ENCODE results near the gene TFF1.

The TFF1 gene

DNA sequence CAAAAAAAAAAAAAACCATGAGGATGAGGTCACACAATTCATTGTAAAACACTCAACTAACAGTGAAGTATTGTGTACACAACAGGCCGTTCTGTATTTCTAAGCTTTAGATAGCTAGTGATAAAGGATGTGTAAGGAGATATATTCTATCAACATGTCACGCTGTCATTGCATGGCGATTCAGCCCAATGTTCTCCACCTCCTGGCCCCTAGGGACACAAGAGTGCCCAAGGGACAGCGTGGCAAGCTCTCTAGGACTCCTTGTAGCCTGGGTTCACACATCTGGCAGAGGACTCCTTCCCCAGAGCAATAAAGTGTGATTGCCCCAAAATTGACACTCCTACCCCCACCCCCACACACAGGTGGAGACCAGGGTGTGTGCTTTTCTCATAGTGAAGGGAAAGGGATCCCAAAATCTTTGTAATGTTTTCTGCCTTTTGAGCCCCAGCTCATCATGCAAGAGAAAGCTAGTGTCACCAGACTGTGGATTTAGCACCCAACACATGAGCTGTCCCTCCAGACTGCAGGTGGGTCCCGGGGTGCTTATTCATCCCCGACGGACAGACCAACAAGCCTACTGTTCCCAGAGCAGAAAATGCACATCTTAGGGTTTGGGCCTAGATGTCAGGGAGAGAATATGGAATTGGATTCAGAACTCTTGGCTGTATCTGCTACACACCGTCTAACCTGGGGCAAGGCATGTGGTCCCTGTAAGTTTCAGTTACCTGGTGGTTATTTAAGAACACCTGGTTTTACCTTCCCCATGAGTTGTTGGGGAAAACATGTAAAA is 18.0 kb upstream of the TFF1 start:
- Mint-ChIP-seq H3K4me1 (ENCODE audit: low read depth in 2 of 2) (peaks cover 6 to 23% of the 10 kb centered on the region in 2 donors), H3K4me3 (no peak overlapping the region), H3K27ac (peak overlapping the region in 1 of 2 donors; percentile 67), H3K9me3 (peaks cover 0 to 1% of the 10 kb centered on the region in 2 donors), H3K27me3 (no peaks in the 10 kb centered on the region), H3K36me3 (ENCODE audit: insufficient read depth) (peaks cover 7% of the 10 kb centered on the region)
- no peak for DNase-seq
- no peak for ATAC-seq (replicated peaks)

DNA sequence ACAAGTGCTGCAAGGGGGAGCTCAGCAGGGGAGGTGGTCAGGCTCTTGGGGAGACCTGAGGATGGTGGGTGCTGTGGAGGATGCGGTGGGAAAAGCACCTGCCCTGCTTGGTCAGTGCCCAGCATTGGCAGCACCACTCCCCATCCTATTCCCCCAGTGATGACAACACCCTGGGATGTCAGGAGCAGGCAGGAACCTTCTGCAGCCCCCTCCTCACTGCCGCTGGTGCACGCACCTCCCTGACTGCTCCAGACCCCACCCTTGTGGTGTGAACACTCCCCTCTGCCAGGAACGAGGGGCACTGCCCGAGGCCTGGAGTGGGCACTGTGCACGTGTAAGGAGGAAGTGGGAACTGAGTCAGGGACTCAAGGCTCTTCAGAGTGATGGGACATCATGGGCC is 17.0 kb upstream of the TFF1 start:
- Mint-ChIP-seq H3K4me3 (no peak overlapping the region), H3K36me3 (ENCODE audit: insufficient read depth) (peaks cover 7% of the 10 kb centered on the region)
- no peak for ATAC-seq (replicated peaks)

DNA sequence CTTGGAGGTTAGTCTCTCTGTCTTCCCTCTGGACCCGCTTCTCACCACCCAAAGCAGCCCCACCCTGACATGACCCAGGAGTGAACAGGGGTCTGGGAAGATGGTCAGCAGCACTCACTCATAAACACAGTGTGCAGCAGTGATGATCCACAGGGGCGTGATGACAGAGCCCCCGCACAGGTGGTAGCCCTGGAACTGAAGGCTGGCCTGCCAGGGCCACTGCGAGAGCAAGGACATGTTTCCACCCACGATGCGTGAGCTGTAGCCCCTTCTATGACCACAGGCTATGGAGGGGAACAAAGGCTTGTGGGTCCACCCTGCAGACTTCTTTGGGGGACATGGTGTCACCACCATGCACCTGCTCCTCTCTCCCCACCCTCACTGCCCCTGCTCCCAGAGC is 16.6 kb upstream of the TFF1 start:
- ATAC-seq (replicated peaks) (no peak), DNase-seq (no peak)
- no peak overlapping the region for H3K4me3 Mint-ChIP-seq
- peaks cover 7% of the 10 kb centered on the region for H3K36me3 Mint-ChIP-seq (ENCODE audit: insufficient read depth)
- H3K27ac Mint-ChIP-seq: no peak overlapping the region
- H3K9me3 Mint-ChIP-seq: peaks cover 0 to 1% of the 10 kb centered on the region in 2 donors
- no peaks in the 10 kb centered on the region for H3K27me3 Mint-ChIP-seq
- peaks cover 6 to 14% of the 10 kb centered on the region in 2 donors for H3K4me1 Mint-ChIP-seq (ENCODE audit: low read depth in 2 of 2)

More for the DNA sequence above, 17.0 kb upstream of the TFF1 start:
- Mint-ChIP-seq H3K27ac (no peak overlapping the region), H3K27me3 (no peaks in the 10 kb centered on the region), H3K4me1 (ENCODE audit: low read depth in 2 of 2) (peaks cover 6 to 16% of the 10 kb centered on the region in 2 donors), H3K9me3 (peaks cover 0 to 1% of the 10 kb centered on the region in 2 donors)
- DNase-seq: no peak

DNA sequence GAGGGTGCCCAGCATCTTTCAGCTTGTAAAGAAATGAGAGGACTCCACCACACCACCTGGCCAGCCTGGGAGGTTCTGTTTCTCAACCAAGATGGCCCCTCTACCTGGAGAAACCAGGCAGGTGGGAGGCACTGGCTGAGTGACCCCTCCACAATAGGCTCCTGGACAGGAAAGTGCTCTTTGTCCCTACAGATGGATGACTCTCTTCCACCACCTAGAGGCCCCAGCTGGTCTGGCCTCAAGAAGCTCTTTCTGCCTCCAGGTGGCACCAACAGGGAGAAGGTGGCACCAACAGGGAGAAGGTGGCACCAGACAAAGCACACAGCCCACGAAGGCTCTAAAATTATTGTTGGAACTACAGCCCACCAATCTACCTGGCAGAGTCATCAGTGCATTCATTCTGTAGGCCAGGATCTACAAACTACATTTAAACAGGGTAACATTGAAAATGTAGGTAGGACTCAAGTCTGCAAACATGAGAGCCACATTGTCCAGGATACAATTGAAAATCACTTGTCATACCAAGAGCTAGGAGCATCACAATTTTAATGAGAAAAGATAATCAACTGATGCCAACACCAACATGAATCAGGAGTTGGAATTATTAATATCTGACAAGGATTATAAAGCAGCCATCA is 15.1 kb upstream of the TFF1 start:
- Mint-ChIP-seq H3K4me3 (no peak overlapping the region), H3K36me3 (ENCODE audit: insufficient read depth) (peaks cover 7% of the 10 kb centered on the region), H3K4me1 (ENCODE audit: low read depth in 2 of 2) (peaks cover 6 to 7% of the 10 kb centered on the region in 2 donors), H3K9me3 (peaks cover 0 to 1% of the 10 kb centered on the region in 2 donors), H3K27me3 (no peaks in the 10 kb centered on the region), H3K27ac (no peak overlapping the region)
- no peak for ATAC-seq (replicated peaks)
- DNase-seq: peak in 1 of 3 experiments; percentile 15

DNA sequence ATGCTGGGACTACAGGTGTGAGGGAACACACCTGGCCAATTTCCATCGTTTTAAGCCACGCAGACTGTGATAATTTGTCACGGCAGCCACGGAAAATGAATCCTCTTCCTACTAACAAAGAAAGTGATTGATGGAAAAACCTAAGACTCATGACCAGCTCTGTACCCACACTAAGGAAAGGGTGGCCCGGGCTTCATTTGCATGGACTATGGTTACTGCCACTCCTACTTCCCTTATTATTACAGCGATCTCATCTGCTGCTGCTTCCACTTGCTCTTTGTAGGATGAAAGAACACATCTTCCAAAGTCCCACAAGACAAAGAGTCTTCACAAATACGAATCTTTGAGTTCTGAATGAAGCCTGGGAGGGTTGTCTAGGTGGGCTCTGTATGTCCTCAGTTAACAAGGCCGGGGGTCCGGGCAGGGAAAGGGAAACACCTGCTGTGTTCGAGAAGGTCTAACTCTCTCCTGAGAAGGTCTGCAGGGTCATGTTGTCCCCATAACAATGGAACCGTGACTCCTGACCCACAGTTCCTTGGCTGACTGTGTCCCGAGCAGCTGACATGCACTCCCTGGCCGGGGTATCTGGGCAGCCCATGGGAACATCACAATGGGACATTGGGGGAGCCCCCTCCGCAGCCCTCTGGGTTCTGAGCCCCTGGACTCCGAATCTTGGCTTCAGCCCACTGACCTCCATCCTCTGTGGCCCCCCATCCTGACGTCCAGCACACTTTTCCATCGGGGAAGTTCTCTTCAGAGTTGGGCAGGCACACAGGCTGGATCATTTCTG is 13.3 kb upstream of the TFF1 start:
- no peak overlapping the region for H3K4me3 Mint-ChIP-seq
- DNase-seq: no peak
- H3K27me3 Mint-ChIP-seq: no peaks in the 10 kb centered on the region
- peaks cover 7% of the 10 kb centered on the region for H3K36me3 Mint-ChIP-seq (ENCODE audit: insufficient read depth)
- H3K27ac Mint-ChIP-seq: no peak overlapping the region
- no peak for ATAC-seq (replicated peaks)
- peaks cover 0 to 1% of the 10 kb centered on the region in 2 donors for H3K9me3 Mint-ChIP-seq
- peaks cover 0 to 2% of the 10 kb centered on the region in 2 donors for H3K4me1 Mint-ChIP-seq (ENCODE audit: low read depth in 2 of 2)

DNA sequence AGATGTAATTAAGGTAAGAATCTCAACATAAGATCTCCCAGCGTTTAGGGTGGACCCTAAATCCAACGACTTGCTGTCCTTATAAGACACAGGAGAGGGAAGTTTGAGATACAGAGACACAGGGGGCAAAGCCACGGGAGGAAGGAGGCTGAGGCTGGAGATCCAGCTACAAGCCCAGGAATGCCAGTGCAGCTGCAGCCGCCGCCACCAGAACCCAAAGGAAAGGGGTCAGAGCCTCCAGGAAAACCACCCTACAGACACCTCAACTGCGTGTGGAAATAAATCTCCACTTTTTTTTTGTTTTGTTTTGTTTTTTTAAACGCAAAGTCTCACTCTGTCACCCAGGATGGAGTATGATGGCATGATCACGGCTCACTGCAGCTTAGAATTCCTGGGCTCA is 12.1 kb upstream of the TFF1 start:
- ATAC-seq (replicated peaks) (no peak), DNase-seq (no peak)
- no peak overlapping the region for H3K4me3 Mint-ChIP-seq
- peaks cover 7% of the 10 kb centered on the region for H3K36me3 Mint-ChIP-seq (ENCODE audit: insufficient read depth)
- H3K27me3 Mint-ChIP-seq: no peaks in the 10 kb centered on the region
- H3K4me1 Mint-ChIP-seq (ENCODE audit: low read depth in 2 of 2): peaks cover 0 to 2% of the 10 kb centered on the region in 2 donors
- no peak overlapping the region for H3K27ac Mint-ChIP-seq
- peaks cover 0 to 1% of the 10 kb centered on the region in 2 donors for H3K9me3 Mint-ChIP-seq

DNA sequence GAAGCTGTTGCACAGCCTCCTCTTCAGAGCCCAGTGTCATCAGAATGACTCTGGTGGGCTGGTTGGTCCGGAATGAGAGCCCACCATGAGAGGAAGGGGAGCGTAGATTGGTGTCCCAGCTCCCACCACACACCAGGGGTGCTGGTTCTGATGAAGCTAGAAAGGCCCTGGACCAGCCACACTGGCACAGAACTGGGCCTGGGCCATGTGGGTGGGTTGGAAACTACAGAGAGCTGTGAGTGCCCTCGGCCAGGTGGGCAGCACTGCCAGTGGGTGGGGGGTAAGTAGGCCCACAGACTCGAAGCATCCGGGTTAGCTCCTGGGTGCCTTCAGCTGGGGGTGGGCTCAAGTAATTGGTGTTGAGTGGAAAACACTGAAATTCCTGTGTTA is 11.6 kb upstream of the TFF1 start:
- Mint-ChIP-seq H3K27me3 (no peaks in the 10 kb centered on the region), H3K4me1 (ENCODE audit: low read depth in 2 of 2) (peaks cover 0 to 2% of the 10 kb centered on the region in 2 donors), H3K9me3 (peaks cover 0 to 1% of the 10 kb centered on the region in 2 donors), H3K36me3 (ENCODE audit: insufficient read depth) (peaks cover 7% of the 10 kb centered on the region), H3K4me3 (no peak overlapping the region), H3K27ac (no peak overlapping the region)
- ATAC-seq (replicated peaks) (no peak), DNase-seq (no peak)

DNA sequence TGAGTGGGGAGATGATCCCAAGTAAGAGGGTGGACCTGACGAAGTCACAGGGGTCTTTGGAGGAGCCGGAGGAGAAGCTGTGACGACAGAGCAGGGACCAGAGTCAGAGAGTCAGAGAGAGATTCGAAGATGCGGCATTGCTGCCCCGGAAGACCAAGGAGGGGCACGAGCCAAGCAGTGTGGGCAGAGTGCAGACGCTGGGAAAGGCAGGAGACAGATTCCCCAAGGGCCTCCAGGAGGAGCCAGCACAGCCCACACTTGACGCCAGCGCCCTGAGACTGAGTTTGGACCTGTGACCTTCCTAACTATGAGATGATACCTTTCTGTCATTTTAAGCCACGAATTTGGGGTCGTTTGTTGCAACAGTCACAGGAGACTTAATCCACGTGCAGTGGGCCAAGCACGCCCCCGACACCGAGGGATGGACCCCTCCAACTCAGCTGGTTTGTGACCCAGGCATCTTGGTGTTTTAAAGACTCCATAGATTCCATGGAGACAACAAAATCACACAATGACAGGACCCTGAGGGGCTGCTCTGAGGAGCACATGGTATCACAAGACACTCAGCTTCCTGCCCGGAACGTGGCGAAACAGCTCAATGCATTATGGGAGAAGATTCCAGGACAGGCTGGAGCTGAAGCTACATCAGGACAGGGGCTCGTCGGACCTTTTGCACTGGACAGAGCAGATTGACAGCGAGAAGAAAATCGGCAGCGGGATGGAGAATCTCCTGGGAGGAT is 11.0 kb upstream of the TFF1 start:
- DNase-seq: no peak
- Mint-ChIP-seq H3K27ac (peak overlapping the region in 1 of 2 donors; percentile 61), H3K9me3 (no peaks in the 10 kb centered on the region), H3K4me3 (no peak overlapping the region), H3K36me3 (ENCODE audit: insufficient read depth) (peaks cover 7% of the 10 kb centered on the region), H3K4me1 (ENCODE audit: low read depth in 2 of 2) (peaks cover 0 to 2% of the 10 kb centered on the region in 2 donors), H3K27me3 (no peaks in the 10 kb centered on the region)
- ATAC-seq (replicated peaks): no peak

DNA sequence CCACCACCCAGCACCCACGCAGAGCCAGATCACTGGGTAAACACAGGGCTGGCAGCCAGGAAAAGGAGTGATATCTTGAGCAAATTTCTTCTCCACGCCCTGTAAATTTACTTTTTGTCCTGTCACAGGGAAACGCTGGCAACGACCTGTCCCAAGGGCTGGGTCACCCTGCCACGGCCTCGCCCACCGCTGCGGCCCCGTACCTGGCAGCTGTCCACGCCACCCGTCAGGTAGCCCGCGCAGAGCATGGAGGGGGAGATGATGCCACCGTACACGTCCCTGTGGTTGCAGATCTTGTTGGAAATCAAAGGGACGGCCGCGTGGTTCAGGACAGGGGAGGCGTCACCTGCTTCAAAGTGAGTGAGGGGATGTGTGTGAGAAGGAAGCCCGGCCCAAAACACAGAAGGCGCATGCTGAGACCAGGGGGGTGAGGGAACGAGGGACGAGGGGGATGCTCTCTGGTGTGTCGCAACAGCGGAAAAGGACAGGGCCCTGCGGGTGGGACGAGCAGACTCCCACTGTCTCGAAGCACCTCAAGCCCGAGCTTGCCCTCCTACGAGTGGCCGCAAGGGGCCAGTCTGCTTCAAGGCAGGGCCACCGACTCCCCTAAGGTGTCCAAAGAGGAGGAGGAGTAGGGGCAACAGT is 10.1 kb upstream of the TFF1 start:
- ATAC-seq (replicated peaks) (no peak), DNase-seq (no peak)
- Mint-ChIP-seq H3K36me3 (ENCODE audit: insufficient read depth) (peaks cover under 1% of the 10 kb centered on the region), H3K4me3 (no peak overlapping the region), H3K9me3 (no peaks in the 10 kb centered on the region), H3K27me3 (no peaks in the 10 kb centered on the region), H3K27ac (peak overlapping the region; percentile 61), H3K4me1 (ENCODE audit: low read depth in 2 of 2) (peaks cover 0 to 3% of the 10 kb centered on the region in 2 donors)

DNA sequence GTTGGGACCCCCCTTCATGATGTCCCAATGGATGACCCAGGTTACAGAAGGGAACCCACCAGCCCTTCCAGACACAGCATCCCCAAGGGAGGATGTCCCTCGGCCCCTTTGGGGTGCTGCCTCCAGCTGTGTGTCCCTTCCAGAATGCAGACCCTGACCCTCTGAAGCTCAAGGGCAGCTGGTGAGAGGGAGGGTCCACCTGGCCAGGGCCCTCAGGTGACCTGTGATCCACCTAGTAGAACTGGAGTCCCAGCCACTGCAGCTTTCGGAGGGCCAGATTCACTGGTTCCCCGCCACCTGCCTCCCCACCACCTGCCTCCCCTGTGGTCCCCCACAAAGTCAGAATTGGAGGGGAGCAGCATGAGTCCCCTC is 9.6 kb upstream of the TFF1 start:
- no peak for ATAC-seq (replicated peaks)
- no peaks in the 10 kb centered on the region for H3K36me3 Mint-ChIP-seq (ENCODE audit: insufficient read depth)

DNA sequence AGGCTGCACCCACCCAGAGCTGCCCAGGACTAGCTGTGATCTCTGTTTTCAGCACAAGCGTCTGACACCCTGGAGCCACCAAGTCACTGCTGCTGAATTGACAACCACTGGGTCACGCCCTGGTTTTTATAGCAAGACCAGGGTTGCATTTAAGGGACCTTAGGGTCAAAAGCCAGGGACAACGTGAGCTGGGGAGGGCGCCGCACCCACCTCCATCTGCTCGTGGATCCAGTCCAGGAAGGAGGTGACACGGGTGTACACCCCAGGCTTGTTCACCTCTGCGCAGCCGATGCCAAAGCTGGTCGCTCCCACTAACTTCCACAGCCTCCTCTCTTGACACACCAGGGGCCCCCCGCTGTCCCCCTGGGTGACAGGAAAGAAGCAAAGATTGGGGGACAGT is 9.2 kb upstream of the TFF1 start:
- Mint-ChIP-seq H3K27me3 (no peaks in the 10 kb centered on the region), H3K27ac (no peak overlapping the region), H3K4me3 (no peak overlapping the region), H3K36me3 (ENCODE audit: insufficient read depth) (no peaks in the 10 kb centered on the region), H3K4me1 (ENCODE audit: low read depth in 2 of 2) (peaks cover 0 to 8% of the 10 kb centered on the region in 2 donors), H3K9me3 (no peaks in the 10 kb centered on the region)
- ATAC-seq (replicated peaks): no peak
- no peak for DNase-seq

More for the DNA sequence above, 9.6 kb upstream of the TFF1 start:
- DNase-seq: no peak
- Mint-ChIP-seq H3K27ac (peak overlapping the region in 1 of 2 donors; percentile 61), H3K4me3 (no peak overlapping the region), H3K27me3 (no peaks in the 10 kb centered on the region), H3K4me1 (ENCODE audit: low read depth in 2 of 2) (peaks cover 0 to 8% of the 10 kb centered on the region in 2 donors), H3K9me3 (no peaks in the 10 kb centered on the region)

DNA sequence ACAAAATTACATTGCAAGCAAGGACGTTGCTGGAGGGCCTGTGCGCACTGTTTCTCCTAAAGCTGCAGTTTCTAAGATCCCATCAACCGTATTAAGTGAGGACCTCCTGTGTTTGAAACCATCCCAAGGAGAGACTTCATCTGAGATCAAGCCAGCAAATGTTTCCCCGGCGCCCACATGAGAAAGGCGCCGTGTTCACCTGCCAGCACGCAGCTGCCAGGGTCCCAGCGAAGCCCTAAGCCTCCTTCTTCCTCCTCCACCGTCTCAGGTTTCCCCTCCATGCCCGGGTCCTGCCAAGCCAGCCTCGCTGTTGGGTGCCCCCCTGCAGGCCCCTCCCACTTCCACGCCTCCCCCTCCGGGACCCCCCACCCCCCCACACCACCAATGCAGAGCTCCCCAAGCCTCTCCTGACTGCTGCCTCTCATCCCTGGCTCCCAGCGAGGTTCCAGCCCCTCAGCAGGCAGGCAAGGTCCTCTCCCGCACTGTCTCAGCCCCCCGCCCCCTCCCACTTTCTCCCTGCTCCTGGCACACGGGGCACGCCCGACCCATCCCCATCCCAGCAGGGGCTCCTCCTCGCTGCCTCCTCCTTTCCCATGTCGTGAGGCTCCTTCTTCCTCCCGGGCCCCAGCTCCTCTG is 8.6 kb upstream of the TFF1 start:
- peaks cover 0 to 8% of the 10 kb centered on the region in 2 donors for H3K4me1 Mint-ChIP-seq (ENCODE audit: low read depth in 2 of 2)
- H3K27ac Mint-ChIP-seq: no peak overlapping the region
- no peaks in the 10 kb centered on the region for H3K9me3 Mint-ChIP-seq
- no peak overlapping the region for H3K4me3 Mint-ChIP-seq
- DNase-seq: no peak
- no peaks in the 10 kb centered on the region for H3K27me3 Mint-ChIP-seq
- no peaks in the 10 kb centered on the region for H3K36me3 Mint-ChIP-seq (ENCODE audit: insufficient read depth)
- no peak for ATAC-seq (replicated peaks)

Data from effector memory CD8-positive, alpha-beta T cell (primary cell).